SK-N-SH treated with all-trans-retinoic acid at 6 μM for 48 hours (cell line): ENCODE measurements around the gene CDC6.

ENCODE experiments used
- CREB5 ChIP-seq: fragments of 250-450 bp; sonication (Bioruptor Pico); IDR thresholded peaks from 2 replicates; pipeline ENCODE4 v1.5.1; 2020; ENCODE audit warnings: low read depth, mild to moderate bottlenecking, moderate library complexity
- GLIS3 ChIP-seq: fragments of 250-450 bp; sonication (Bioruptor Pico); IDR thresholded peaks from 2 replicates; pipeline ENCODE4 v1.5.0; 2020; ENCODE audit warnings: mild to moderate bottlenecking, moderate library complexity
- POU6F1 ChIP-seq: fragments of 250-450 bp; sonication (Bioruptor Pico); IDR thresholded peaks from 2 replicates; pipeline ENCODE4 v1.8.0; 2021; ENCODE audit warnings: low read depth, mild to moderate bottlenecking, moderate library complexity, borderline replicate concordance
- PPARA ChIP-seq: fragments of 250-450 bp; sonication (Bioruptor Pico); IDR thresholded peaks from 2 replicates; pipeline ENCODE4 v1.5.0; 2020; ENCODE audit warnings: mild to moderate bottlenecking, borderline replicate concordance
- RARB ChIP-seq: fragments of 250-450 bp; sonication (Bioruptor Pico); IDR thresholded peaks from 2 replicates; pipeline ENCODE4 v1.8.0; 2021; ENCODE audit warnings: mild to moderate bottlenecking, moderate library complexity

- no peak for TF ChIP-seq RARB (CRISPR knock-in tag)
- TF ChIP-seq GLIS3 (CRISPR knock-in tag), result no peak
- no peak for TF ChIP-seq POU6F1 (CRISPR knock-in tag)
- TF ChIP-seq PPARA (CRISPR knock-in tag), result no peak
- TF ChIP-seq CREB5, result no peak
Measured at GRCh38 chr17:40265337-40265736, 22.3 kb upstream of the CDC6 start.
